SK-N-SH treated with all-trans-retinoic acid at 6 μM for 48 hours (cell line): ENCODE results near the gene ST6GALNAC5.

Experiments
- ATAC-seq: fragments of 200-7000 bp; cut with Tn5 transposase; 3 replicates; pipeline ENCODE4 v1.9.1; 2020; ENCODE audit warnings: mild to moderate bottlenecking, moderate library complexity
- ARNTL ChIP-seq: fragments of 450-650 bp; formaldehyde crosslinking; IDR thresholded peaks from 2 replicates; pipeline ENCODE4 v1.5.0; 2020; ENCODE audit warnings: low read depth, mild to moderate bottlenecking, moderate library complexity, borderline replicate concordance
- BACH2 ChIP-seq: fragments of 250-450 bp; sonication (Bioruptor Pico); IDR thresholded peaks from 2 replicates; pipeline ENCODE4 v1.9.0; 2021; ENCODE audit warnings: mild to moderate bottlenecking, borderline replicate concordance
- CREB5 ChIP-seq: fragments of 250-450 bp; sonication (Bioruptor Pico); IDR thresholded peaks from 2 replicates; pipeline ENCODE4 v1.5.1; 2020; ENCODE audit warnings: low read depth, mild to moderate bottlenecking, moderate library complexity
- CSDC2 ChIP-seq: fragments of 250-450 bp; sonication (Bioruptor Pico); IDR thresholded peaks from 2 replicates; pipeline ENCODE4 v1.5.0; 2020; ENCODE audit warnings: mild to moderate bottlenecking, moderate library complexity
- ESRRG ChIP-seq: fragments of 250-450 bp; sonication (Bioruptor Pico); IDR thresholded peaks from 2 replicates; pipeline ENCODE4 v1.6.1; 2021; ENCODE audit warnings: mild to moderate bottlenecking
- GLIS3 ChIP-seq: fragments of 250-450 bp; sonication (Bioruptor Pico); IDR thresholded peaks from 2 replicates; pipeline ENCODE4 v1.5.0; 2020; ENCODE audit warnings: mild to moderate bottlenecking, moderate library complexity
- ISL1 ChIP-seq: fragments of 250-450 bp; sonication (Bioruptor Pico); IDR thresholded peaks from 2 replicates; pipeline ENCODE4 v2.1.2; 2022; ENCODE audit warnings: mild to moderate bottlenecking, moderate library complexity
- OSR1 ChIP-seq: fragments of 250-450 bp; sonication (Bioruptor Pico); IDR thresholded peaks from 2 replicates; pipeline ENCODE4 v1.8.0; 2022; ENCODE audit warnings: moderate library complexity, mild to moderate bottlenecking, inconsistent platforms
- RARB ChIP-seq: fragments of 250-450 bp; sonication (Bioruptor Pico); IDR thresholded peaks from 2 replicates; pipeline ENCODE4 v1.8.0; 2021; ENCODE audit warnings: mild to moderate bottlenecking, moderate library complexity
- SNAI2 ChIP-seq: fragments of 250-450 bp; sonication (Bioruptor Pico); IDR thresholded peaks from 2 replicates; pipeline ENCODE4 v1.5.0; 2020; ENCODE audit warnings: mild to moderate bottlenecking, moderate library complexity
- TCF4 ChIP-seq: fragments of 250-450 bp; sonication (Bioruptor Pico); IDR thresholded peaks from 2 replicates; pipeline ENCODE4 v1.8.0; 2021; ENCODE audit warnings: mild to moderate bottlenecking, moderate library complexity, borderline replicate concordance
- TOX ChIP-seq: fragments of 250-450 bp; sonication (Bioruptor Pico); IDR thresholded peaks from 2 replicates; pipeline ENCODE4 v1.8.0; 2021; ENCODE audit warnings: mild to moderate bottlenecking, moderate library complexity, borderline replicate concordance
- TSHZ2 ChIP-seq: fragments of 250-450 bp; sonication (Bioruptor Pico); IDR thresholded peaks from 2 replicates; pipeline ENCODE4 v1.5.0; 2020; ENCODE audit warnings: mild to moderate bottlenecking, moderate library complexity
- ZC3H10 ChIP-seq: fragments of 250-450 bp; sonication (Bioruptor Pico); IDR thresholded peaks from 2 replicates; pipeline ENCODE4 v1.5.1; 2021; ENCODE audit warnings: mild to moderate bottlenecking, moderate library complexity
- ZFP3 ChIP-seq: fragments of 250-450 bp; sonication (Bioruptor Pico); IDR thresholded peaks from 2 replicates; pipeline ENCODE4 v1.5.0; 2020; ENCODE audit warnings: mild to moderate bottlenecking, moderate library complexity
- ZFP30 ChIP-seq: fragments of 450-650 bp; formaldehyde crosslinking; IDR thresholded peaks from 2 replicates; pipeline ENCODE4 v1.5.0; 2022; ENCODE audit warnings: mild to moderate bottlenecking, moderate library complexity
- ZNF565 ChIP-seq: fragments of 450-650 bp; formaldehyde crosslinking; conservative IDR thresholded peaks from 2 replicates; pipeline ENCODE4 v1.5.0; 2020; ENCODE audit warnings: low read depth, mild to moderate bottlenecking, moderate library complexity
- ZNF70 ChIP-seq: fragments of 450-650 bp; formaldehyde crosslinking; IDR thresholded peaks from 2 replicates; pipeline ENCODE4 v1.5.0; 2020; ENCODE audit warnings: mild to moderate bottlenecking, moderate library complexity
- ZNF8 ChIP-seq: fragments of 450-650 bp; formaldehyde crosslinking; IDR thresholded peaks from 2 replicates; pipeline ENCODE4 v1.5.0; 2020; ENCODE audit warnings: mild to moderate bottlenecking, moderate library complexity
- TF ChIP-seq, protein P1 (sequence below): fragments of 250-450 bp; sonication (Bioruptor Pico); IDR thresholded peaks from 2 replicates; pipeline ENCODE4 v1.5.1; 2021; ENCODE audit warnings: mild to moderate bottlenecking, moderate library complexity
- TF ChIP-seq, protein P2 (sequence below): fragments of 250-450 bp; sonication (Bioruptor Pico); IDR thresholded peaks from 2 replicates; pipeline ENCODE4 v1.8.0; 2021; ENCODE audit warnings: low read depth, mild to moderate bottlenecking, moderate library complexity, borderline replicate concordance
- TF ChIP-seq, protein P3 (sequence below): fragments of 250-450 bp; sonication (Bioruptor Pico); IDR thresholded peaks from 2 replicates; pipeline ENCODE4 v1.8.0; 2020; ENCODE audit warnings: mild to moderate bottlenecking, moderate library complexity, borderline replicate concordance

ST6GALNAC5 gene

DNA sequence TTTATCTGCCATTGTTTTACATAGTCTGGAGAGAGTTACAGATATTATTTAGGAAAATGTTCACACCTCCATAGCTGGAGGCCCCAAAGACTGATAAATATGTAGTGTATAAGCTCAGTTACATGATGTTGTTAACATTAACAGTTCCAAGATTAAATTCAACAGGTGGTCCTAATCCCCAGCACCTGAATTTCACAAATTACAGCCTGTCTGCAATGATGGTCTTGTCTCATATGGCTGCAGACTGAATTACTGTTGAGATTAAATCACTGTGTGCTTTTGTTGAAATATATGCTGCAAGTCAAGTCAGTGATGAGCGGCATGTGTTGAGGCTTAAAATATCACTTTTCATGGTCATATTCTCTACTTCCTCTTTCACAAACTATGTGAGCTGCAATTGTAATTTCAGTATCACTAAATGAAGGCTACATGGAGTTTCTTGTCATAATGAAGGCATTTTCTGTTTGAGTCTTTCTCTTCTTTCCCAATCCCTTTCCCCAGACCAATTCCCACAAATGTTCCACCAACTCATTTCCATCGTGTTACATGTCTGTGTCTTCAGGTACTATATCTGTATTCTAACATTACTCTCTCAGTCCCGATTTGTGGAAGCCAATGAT, 4.2 kb downstream of the ST6GALNAC5 start:
- ATAC-seq, result no peak
- TF ChIP-seq, protein P1, sequence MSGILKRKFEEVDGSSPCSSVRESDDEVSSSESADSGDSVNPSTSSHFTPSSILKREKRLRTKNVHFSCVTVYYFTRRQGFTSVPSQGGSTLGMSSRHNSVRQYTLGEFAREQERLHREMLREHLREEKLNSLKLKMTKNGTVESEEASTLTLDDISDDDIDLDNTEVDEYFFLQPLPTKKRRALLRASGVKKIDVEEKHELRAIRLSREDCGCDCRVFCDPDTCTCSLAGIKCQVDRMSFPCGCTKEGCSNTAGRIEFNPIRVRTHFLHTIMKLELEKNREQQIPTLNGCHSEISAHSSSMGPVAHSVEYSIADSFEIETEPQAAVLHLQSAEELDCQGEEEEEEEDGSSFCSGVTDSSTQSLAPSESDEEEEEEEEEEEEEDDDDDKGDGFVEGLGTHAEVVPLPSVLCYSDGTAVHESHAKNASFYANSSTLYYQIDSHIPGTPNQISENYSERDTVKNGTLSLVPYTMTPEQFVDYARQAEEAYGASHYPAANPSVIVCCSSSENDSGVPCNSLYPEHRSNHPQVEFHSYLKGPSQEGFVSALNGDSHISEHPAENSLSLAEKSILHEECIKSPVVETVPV, result no peak
- TF ChIP-seq, protein P2, sequence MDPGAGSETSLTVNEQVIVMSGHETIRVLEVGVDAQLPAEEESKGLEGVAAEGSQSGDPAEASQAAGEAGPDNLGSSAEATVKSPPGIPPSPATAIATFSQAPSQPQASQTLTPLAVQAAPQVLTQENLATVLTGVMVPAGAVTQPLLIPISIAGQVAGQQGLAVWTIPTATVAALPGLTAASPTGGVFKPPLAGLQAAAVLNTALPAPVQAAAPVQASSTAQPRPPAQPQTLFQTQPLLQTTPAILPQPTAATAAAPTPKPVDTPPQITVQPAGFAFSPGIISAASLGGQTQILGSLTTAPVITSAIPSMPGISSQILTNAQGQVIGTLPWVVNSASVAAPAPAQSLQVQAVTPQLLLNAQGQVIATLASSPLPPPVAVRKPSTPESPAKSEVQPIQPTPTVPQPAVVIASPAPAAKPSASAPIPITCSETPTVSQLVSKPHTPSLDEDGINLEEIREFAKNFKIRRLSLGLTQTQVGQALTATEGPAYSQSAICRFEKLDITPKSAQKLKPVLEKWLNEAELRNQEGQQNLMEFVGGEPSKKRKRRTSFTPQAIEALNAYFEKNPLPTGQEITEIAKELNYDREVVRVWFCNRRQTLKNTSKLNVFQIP, result no peak
- TF ChIP-seq ZFP30 (CRISPR knock-in tag) (no peak), BACH2 (CRISPR knock-in tag) (no peak), OSR1 (no peak), TOX (no peak), TSHZ2 (no peak), ZNF565 (CRISPR knock-in tag) (no peak), RARB (CRISPR knock-in tag) (no peak), ZNF8 (CRISPR knock-in tag) (no peak), GLIS3 (no peak), CSDC2 (CRISPR knock-in tag) (no peak), ISL1 (CRISPR knock-in tag) (no peak), CREB5 (no peak), ARNTL (CRISPR knock-in tag) (no peak), ZC3H10 (CRISPR knock-in tag) (no peak)

- no peak for ATAC-seq
- TF ChIP-seq ZNF565 (CRISPR knock-in tag) (no peak), ZNF70 (CRISPR knock-in tag) (no peak), SNAI2 (CRISPR knock-in tag) (no peak), ISL1 (CRISPR knock-in tag) (no peak), TOX (no peak), ZC3H10 (CRISPR knock-in tag) (no peak), GLIS3 (no peak), TCF4 (CRISPR knock-in tag) (no peak), TSHZ2 (no peak), OSR1 (no peak), ZFP3 (CRISPR knock-in tag) (no peak), CSDC2 (CRISPR knock-in tag) (no peak), BACH2 (CRISPR knock-in tag) (no peak), ESRRG (CRISPR knock-in tag) (no peak), RARB (CRISPR knock-in tag) (no peak), CREB5 (no peak), ZFP30 (CRISPR knock-in tag) (no peak)
- TF ChIP-seq, protein P2, result no peak
- TF ChIP-seq, protein P3, sequence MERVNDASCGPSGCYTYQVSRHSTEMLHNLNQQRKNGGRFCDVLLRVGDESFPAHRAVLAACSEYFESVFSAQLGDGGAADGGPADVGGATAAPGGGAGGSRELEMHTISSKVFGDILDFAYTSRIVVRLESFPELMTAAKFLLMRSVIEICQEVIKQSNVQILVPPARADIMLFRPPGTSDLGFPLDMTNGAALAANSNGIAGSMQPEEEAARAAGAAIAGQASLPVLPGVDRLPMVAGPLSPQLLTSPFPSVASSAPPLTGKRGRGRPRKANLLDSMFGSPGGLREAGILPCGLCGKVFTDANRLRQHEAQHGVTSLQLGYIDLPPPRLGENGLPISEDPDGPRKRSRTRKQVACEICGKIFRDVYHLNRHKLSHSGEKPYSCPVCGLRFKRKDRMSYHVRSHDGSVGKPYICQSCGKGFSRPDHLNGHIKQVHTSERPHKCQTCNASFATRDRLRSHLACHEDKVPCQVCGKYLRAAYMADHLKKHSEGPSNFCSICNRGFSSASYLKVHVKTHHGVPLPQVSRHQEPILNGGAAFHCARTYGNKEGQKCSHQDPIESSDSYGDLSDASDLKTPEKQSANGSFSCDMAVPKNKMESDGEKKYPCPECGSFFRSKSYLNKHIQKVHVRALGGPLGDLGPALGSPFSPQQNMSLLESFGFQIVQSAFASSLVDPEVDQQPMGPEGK (CRISPR knock-in tag), result no peak
- TF ChIP-seq, all 23 proteins: peak for 0
These were observed 5.7 kb downstream of the ST6GALNAC5 start for GRCh38 chr1:76872944-76873343.
